Colonic mucosa (tissue), 4 donors: Measurements from ENCODE around the gene KLHL24. TPM values are rescaled to one million over a fixed set of nuclear protein-coding genes. Genes with fewer than 3 reads are reported as not detected.

Source experiments
- DNase-seq: peaks from one replicate; pipeline ENCODE4 v3.0.0-alpha.2; 2020
- H3K27ac ChIP-seq: fragments of 200-600 bp; one replicate; pipeline ENCODE4 v1.8.0; 2021
- H3K27me3 ChIP-seq: fragments of 200-600 bp; one replicate; pipeline ENCODE4 v1.8.0; 2021
- H3K36me3 ChIP-seq: fragments of 200-600 bp; one replicate; pipeline ENCODE4 v1.8.0; 2021
- H3K4me1 ChIP-seq: fragments of 200-600 bp; one replicate; pipeline ENCODE4 v1.8.0; 2021; ENCODE audit warnings: mild to moderate bottlenecking
- H3K4me3 ChIP-seq: fragments of 200-600 bp; one replicate; pipeline ENCODE4 v1.8.0; 2021
- H3K9ac ChIP-seq, 2 donors: one replicate each; pipeline ENCODE4 v1.7.0; 2013; ENCODE audit warnings: control low read depth in 2 of 2, low read depth in 2 of 2, low read length in 2 of 2
- H3K9me3 ChIP-seq: fragments of 200-600 bp; one replicate; pipeline ENCODE4 v1.8.0; 2021
- intact Hi-C: fragments of 100-400 bp; cut with DNase I; formaldehyde crosslinking; loops from one replicate; pipeline ENCODE4 v1.14.1; 2022
- total RNA-seq, 2 donors: library from RNA; stranded (reverse); fragmentation: NEBNext Ultra II Directional in 1 of 2; extraction: Animal tissue kit (Norgen Biotek cat#: 25700) in 1 of 2; gene quantifications; one replicate each; pipeline ENCODE4 v1.2.1, GENCODE V29; 2021
- TF ChIP-seq, protein P1 (sequence below): fragments of 200-600 bp; IDR thresholded peaks from one replicate; pipeline ENCODE4 v1.8.0; 2022; ENCODE audit warnings: antibody characterized with exemption, mild to moderate bottlenecking
- donor health status: healthy.
- donor health status: DM: no; HTN: no; CAD: no.
- donor health status: DM: no; HTN: no; CAD: no.

KLHL24 gene
- total RNA-seq, 2 donors from 2014 or later: 25.1 to 64.2 TPM

DNA sequence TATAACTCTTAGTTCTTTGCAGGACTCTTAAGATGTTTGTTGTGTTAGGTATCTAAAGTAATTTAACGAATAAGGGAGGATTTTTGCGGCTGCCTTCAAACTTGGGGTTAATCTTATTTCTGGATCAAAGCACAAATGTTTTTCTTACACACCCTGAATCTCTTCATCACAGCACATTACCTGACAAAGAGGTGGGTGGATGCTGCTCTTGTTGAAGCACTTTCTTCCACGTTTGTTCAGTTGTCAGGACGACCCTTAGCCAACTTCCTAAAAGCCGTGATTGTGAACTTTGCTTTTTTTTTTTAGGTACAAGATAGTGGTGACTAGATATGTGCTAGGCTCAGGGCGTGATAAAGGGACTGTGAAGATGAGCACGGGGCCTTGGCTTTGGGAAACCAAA is 98.1 kb downstream of the KLHL24 start:
- no peaks in the 10 kb centered on the region for H3K27me3 ChIP-seq
- H3K4me3 ChIP-seq: no peak overlapping the region
- intact Hi-C loops: no loop called here
- TF ChIP-seq, protein P1, sequence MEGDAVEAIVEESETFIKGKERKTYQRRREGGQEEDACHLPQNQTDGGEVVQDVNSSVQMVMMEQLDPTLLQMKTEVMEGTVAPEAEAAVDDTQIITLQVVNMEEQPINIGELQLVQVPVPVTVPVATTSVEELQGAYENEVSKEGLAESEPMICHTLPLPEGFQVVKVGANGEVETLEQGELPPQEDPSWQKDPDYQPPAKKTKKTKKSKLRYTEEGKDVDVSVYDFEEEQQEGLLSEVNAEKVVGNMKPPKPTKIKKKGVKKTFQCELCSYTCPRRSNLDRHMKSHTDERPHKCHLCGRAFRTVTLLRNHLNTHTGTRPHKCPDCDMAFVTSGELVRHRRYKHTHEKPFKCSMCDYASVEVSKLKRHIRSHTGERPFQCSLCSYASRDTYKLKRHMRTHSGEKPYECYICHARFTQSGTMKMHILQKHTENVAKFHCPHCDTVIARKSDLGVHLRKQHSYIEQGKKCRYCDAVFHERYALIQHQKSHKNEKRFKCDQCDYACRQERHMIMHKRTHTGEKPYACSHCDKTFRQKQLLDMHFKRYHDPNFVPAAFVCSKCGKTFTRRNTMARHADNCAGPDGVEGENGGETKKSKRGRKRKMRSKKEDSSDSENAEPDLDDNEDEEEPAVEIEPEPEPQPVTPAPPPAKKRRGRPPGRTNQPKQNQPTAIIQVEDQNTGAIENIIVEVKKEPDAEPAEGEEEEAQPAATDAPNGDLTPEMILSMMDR: no peak
- no peak for DNase-seq
- H3K9ac ChIP-seq: no peak overlapping the region
- H3K27ac ChIP-seq: no peak overlapping the region
- no peaks in the 10 kb centered on the region for H3K4me1 ChIP-seq
- H3K9me3 ChIP-seq: no peaks in the 10 kb centered on the region
- H3K36me3 ChIP-seq: no peaks in the 10 kb centered on the region

Other genes with a start within 250 kb of the KLHL24 start
- gene MCF2L2, start 207.0 kb upstream of the KLHL24 start, total RNA-seq: 1 to 10 TPM in 1 of 2 donors, under 1 TPM in 1; 0.25 to 1.4 TPM
- 1 to 10 TPM; 2.0 to 2.1 TPM for gene KLHL6, start 79.9 kb upstream of the KLHL24 start, total RNA-seq
- gene YEATS2, start 62.2 kb downstream of the KLHL24 start, total RNA-seq: 10 to 100 TPM; 17.3 to 25.2 TPM
- under 1 TPM in 1 of 2 donors, not detected in 1; 0.98 TPM for gene MAP6D1, start 190.0 kb downstream of the KLHL24 start, total RNA-seq
- gene PARL, start 249.3 kb downstream of the KLHL24 start, total RNA-seq: 10 to 100 TPM; 64.8 to 67.9 TPM